GM18870 (cell line): ENCODE results near the gene FHAD1.

ENCODE experiments used
- ATAC-seq: cut with Tn5 transposase; IDR thresholded peaks from one replicate; pipeline ENCODE4 v1.9.1; 2021; ENCODE audit warnings: moderate library complexity; ENCODE audit not compliant: unreplicated experiment

Gene FHAD1

GRCh38 chr1:15343729-15344128, 96.7 kb downstream of the FHAD1 start:
- ATAC-seq = no peak

GRCh38 chr1:15344380-15344779, 97.4 kb downstream of the FHAD1 start:
- no peak for ATAC-seq

GRCh38 chr1:15344800-15345704, 98.0 kb downstream of the FHAD1 start:
- ATAC-seq = no peak

GRCh38 chr1:15345705-15346345, 98.8 kb downstream of the FHAD1 start:
- ATAC-seq = no peak

- ATAC-seq = no peak
Measured at GRCh38 chr1:15346346-15347030, 99.5 kb downstream of the FHAD1 start.

- ATAC-seq = no peak
Measured at GRCh38 chr1:15347182-15347581, 100.2 kb downstream of the FHAD1 start.

GRCh38 chr1:15348648-15349047, 101.6 kb downstream of the FHAD1 start:
- no peak for ATAC-seq

- no peak for ATAC-seq
Measured at GRCh38 chr1:15349133-15349532, 102.1 kb downstream of the FHAD1 start.

- ATAC-seq = no peak
Measured at GRCh38 chr1:15350151-15350550, 103.1 kb downstream of the FHAD1 start.

- no peak for ATAC-seq
Measured at GRCh38 chr1:15350551-15351200, 103.7 kb downstream of the FHAD1 start.

- ATAC-seq = no peak
Measured at GRCh38 chr1:15351310-15351709, 104.3 kb downstream of the FHAD1 start.

- ATAC-seq = no peak
Measured at GRCh38 chr1:15352128-15352957, 105.3 kb downstream of the FHAD1 start.

- ATAC-seq = no peak
Measured at GRCh38 chr1:15353839-15354579, 107.0 kb downstream of the FHAD1 start.

GRCh38 chr1:15354580-15354965, 107.5 kb downstream of the FHAD1 start:
- ATAC-seq = no peak

- ATAC-seq = no peak
Measured at GRCh38 chr1:15355968-15356625, 109.1 kb downstream of the FHAD1 start.

GRCh38 chr1:15357612-15358207, 110.7 kb downstream of the FHAD1 start:
- no peak for ATAC-seq

GRCh38 chr1:15358565-15359133, 111.6 kb downstream of the FHAD1 start:
- no peak for ATAC-seq

- ATAC-seq = no peak
Measured at GRCh38 chr1:15360700-15361099, 113.7 kb downstream of the FHAD1 start.
